Mammary epithelial cell (primary cell): ENCODE results near the gene VAV2.

Experiments
- CTCF ChIP-seq, 2 donors: IDR thresholded peaks in 1 of 2; conservative IDR thresholded peaks in 1 of 2; 2 replicates each; pipeline ENCODE4 v1.5.1; 2011 to 2012; ENCODE audit warnings: inconsistent platforms in 2 of 2, low read length in 2 of 2, mild to moderate bottlenecking in 2 of 2, control low read depth in 1 of 2, low read depth in 1 of 2; ENCODE audit not compliant: insufficient read depth in 1 of 2; ENCODE audit errors: extremely low read depth in 1 of 2
- EZH2 ChIP-seq: IDR thresholded peaks from 2 replicates; pipeline ENCODE4 v1.6.1; 2012; ENCODE audit warnings: low read length, inconsistent platforms, borderline replicate concordance

GRCh38 chr9:133930046-133930681 is 62.0 kb downstream of the VAV2 start:
- TF ChIP-seq CTCF (conservative IDR thresholded peaks at IDR 0.05 in 1 of 2, IDR thresholded peaks at IDR 0.05 in 1 of 2; ENCODE audit: extremely low read depth in 1 of 2, insufficient read depth in 1 of 2, low read depth in 1 of 2, low read length in 2 of 2): no peak
- no peak for TF ChIP-seq EZH2
